CD4-positive, alpha-beta T cell treated with Interferon gamma for 1 hour (primary cell): Measurements from ENCODE around the gene NKD1.

Experiments
- DNase-seq: peaks from one replicate; pipeline ENCODE4 v3.0.0-alpha.2; 2020

NKD1 gene

DNA sequence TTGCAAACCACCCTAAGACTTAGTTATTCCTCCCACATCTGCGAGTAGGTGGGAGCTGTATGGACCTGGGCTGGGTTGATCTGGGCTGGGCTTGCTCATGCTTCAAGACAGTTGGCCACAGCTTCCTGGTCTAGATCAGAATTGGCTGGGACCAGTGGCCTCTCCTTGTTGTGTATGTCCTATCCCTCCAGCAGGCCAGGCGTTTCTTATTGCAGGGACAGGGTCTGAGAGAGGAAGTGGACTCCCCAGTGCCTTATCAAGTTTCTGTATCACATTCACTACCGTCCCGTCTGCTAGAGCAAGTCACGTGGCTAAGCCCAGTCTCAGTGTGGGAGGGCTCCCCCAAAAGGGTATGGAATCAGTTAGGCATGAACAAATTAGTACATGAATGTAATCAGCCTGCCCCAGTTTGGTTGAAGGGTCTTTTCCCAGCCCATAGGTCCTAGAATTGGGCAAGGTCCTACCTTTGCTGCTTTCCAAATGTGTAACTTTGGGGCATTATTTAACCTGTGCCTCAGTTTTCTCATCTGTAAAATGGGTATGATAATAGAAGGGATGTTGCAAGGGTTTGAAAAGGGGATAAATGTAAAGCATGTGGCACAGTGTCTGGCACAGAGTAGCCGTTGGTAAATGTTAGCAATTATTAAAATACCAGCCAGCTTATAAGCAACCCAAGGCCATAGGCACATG, 36.0 kb downstream of the NKD1 start:
- DNase-seq = no peak

DNA sequence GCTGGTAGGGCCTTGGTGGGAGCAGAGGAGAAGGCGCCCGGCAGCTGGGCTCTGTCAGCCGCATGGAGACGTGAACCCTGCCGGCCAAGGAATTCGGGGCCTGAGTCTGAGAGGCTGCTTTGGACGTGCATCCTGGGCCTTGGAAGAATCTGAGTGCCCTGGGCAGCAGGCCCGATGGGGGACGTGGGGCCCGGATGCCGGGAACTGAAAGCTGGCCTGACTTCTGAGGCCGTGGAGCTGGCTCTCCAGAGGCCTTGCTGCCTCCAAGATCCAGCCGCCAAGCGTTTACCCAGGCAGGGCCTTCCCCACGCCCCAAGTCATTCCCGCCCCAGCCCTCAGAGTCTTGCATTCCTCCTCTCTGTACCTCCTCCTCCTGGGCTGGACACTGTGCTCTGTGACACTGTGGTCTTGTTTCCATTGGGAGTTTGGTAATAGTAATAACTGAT, 37.2 kb downstream of the NKD1 start:
- no peak for DNase-seq

DNA sequence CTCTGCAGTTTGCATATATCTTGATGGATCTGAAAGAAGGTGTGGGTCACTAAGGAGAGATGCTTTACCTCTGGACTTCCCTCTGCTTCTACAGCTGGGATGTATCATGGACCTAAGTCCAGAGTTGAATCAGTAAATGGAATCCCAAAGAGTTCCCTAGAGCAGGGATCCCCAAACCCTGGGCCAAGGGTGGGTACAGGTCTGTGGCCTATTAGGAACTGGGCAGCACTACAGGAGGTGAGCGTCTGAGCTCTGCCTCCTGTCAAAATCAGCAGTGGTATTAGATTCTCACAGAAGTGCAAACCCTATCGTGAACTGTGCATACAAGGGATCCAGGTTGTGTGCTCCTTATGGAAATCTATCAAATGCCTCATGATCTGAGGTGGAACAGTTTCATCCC, 39.3 kb downstream of the NKD1 start:
- no peak for DNase-seq

DNA sequence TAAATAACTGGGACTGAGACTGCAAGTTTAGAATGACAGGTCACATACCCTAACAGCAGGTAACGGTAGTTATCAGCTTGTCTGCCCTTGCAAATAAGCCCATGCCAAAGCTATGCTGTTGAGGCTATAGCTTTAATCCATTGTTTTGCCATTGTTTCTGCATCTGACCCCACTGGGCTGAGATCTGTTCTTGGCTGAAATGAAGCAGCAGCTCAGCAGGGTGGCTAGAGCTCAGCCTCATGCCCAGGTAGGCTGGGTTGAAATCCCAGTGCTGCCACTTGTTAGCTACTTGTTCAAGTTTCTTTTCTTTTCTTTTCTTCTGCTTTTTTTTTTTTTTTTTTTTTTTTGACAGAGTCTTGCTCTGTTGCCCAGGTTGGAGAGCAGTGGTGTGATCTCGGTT, 40.1 kb downstream of the NKD1 start:
- DNase-seq = no peak

DNA sequence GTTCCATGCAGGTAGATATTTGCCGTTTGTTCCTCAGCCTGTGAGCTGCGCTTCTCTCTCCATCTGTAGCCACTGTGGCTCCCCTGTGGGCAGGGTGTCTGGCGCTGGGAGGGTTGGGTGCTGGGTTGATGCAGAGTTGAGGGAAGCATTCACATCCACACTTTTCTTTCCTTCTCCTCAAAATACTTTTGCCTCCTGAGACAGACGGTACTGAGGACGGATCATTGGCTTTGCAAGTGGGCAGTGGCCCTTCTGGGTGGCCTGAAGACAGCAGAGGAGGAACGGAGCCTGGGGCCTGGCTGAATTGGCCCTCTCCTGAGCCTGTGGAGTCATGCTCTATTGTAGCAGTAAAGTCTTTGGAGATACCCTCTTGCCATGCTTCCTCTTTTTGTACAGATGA, 43.0 kb downstream of the NKD1 start:
- DNase-seq = no peak

DNA sequence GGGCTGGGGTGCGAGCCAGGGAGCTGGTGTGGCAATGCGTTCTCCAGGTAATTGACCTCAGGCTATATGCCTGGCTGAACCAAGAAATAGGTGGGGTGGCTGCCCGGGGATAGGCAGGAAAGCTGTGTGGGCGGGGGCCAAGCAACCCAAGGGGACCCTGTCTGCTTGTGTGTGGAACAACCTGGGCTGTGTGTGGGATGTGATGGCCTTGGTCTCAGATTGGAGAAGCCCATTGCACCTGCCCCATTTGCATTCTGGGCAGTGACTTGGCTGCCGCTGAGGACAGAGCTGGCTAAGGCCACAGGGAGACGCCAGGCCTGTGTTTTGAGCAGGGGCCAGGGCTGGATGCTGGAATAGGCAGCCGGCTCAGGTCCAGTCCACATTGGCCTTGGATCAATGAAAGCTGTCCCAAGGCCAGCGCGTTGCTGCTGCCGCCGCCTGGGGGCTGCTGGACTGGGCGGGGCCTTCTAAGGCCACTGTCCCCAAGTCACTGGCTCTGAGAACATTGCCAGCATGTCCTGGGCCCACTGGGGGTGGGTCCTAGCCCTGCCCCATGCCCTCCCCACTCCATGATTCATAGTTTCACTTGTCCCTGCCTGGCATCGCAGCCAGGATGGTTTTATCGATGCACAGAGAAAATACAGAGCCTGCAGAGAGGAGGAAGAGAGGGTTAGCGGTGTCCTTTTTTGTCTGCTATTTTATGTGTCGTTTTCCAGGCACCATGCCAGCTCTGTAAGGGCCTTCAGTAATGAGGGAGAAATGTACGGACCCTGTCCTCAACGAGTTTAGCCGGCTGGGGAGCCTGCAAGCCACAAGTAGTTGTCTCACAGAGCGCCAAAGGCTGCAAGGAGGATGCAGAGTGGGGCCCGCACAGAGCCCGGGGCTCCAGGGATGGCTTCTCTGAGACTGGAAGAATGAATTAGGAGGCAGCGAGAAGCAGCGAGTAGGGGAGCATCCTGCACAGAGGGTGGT, 43.9 kb downstream of the NKD1 start:
- DNase-seq = no peak

DNA sequence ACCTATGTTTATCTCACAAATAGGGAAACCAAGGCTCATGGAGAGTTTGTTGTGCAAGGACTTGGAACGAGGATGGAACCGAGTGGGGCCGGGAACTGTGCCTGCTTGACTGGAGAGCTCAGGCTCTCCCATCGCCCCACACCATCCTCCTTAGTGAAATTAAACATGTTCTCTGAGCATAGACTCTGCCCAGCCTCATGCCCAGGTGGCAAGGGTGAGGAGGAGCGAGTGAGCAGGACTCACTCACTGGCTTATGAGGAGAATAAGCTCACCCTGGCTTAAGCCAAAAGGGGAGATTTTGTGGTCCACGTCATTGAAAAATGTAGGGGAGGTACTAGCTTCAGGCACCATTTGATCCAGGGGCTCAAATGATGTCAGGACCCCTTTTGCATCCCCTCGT, 44.8 kb downstream of the NKD1 start:
- no peak for DNase-seq

DNA sequence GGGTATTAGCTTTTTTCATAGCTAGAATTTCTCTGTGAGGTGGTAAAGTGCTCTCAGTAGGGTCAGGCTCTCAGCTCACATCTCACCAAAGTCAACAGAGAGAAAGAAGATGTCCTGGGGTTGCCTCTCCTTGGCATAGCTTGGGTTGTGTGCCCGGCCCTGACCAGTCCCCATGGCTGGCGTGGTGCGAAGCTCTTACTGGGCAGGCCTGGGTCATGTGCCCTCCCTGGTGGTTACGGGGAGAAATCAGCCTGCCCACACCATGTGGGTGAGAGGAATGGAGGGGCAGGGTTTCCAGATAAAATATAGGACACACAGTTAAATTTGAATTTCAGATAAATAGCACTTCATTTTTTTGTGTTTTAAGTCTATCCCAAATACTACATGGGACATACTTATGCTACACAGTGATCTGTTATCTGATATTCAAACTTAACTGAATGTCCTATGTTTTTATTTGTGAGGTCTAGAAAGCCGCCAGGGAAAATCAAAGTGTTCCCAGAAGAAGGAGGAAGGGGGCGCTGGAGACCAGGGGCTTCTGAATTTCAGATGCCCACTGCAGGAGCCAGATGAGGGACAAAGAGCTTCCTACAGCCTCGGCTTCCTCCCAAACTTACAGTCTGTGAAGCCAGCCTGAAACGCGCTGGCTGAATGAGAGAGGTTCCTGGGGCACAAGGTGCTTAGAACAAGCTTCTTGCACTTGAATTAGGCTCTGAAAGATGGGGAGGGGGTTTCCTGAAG, 45.4 kb downstream of the NKD1 start:
- DNase-seq = no peak

DNA sequence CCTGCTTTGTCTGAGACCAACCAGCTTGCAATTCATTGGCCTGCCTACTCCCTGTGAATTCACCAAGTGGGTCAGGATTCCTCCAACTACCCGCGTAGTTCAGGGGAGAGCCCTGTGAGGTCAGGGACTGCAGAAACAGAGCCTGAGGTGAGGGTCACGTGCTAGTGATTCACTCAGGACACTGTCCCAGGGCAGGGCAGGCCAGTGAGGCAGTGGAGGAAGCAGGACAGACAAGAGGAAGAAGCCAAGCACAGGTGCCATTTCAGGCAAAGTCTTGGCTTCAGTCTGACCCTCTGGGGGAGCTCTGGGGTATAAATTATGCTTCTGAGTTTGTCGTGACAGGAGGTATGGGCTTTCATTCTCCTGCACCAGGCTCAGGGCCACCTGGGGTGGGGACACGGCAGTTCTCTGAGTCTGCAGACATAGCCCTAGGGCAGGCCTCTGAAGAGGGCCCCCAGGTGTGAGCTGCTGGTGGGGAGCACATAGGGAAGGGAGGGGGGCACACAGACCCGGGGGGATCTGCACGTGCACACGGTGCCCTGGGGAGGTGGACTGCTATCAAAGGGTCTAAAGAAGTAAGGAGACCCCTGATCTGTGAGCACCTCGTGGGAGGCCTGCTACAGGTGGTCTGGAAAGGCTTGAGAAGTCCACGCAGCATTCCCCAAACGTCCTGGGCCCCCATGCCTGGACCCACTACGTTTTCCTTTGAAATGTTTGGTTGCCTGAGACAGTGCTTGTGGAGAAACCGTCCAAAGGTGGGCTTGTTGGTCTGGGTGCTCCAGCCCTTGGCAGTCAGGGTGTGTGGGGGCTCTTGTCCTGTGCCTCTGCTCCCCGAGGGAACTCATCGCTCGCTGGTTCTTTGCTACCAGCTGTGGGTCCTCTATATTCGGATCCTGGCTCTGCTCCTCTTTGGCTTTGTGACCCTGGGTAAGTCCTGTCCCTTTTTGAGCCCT, 46.4 kb downstream of the NKD1 start:
- no peak for DNase-seq

DNA sequence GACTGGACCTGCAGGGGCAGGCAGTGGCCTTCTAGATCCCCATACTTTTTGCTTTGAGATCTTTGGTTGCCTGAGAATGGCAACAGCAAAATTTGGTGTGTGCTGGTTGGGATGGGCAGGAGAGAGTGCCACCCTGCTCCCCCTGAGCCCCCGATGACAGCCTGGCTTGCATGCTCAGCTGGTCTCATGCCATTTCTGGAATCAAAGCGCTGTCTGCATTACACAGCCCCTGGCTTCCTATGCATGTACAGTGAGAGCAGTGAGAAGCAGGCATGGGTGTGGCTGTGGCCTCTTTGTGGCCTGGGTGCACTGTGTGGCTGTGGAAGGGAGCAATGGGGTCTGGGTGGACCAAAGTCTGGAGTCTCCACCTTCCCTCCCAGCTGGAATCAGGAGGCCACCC, 47.7 kb downstream of the NKD1 start:
- no peak for DNase-seq

DNA sequence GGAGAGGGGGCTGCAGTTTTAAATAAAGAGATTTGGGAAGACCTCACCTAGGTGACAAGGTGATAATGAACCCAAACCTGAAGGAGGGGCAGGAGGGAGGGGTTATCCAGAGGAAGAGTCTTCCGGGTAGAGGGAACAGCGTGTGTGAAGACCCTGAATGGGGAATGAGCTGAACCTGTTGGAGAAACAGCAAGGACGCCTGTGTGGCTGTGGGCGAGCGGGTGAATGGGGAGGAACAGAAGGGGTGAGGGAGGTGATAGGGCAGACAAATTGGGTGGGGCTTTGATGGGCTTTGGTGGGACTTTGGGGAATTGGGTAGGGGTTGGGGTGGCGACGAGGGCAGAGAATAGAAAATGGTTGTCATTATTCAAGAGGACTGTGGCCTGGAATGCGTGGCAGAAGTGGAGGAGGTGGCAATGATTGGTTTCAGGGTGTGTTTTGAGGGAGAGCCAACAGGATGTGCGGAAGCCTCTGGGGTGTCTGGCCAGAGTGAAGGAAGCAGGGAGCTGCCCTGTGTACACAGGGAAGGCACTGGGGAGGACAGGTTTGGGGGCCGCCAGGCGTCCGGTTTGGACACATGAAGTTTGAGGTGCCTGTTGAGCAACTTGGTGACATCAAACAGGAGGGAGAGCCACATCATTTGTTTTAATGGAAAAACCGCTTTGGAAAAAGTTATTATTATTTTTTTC, 48.7 kb downstream of the NKD1 start:
- no peak for DNase-seq

DNA sequence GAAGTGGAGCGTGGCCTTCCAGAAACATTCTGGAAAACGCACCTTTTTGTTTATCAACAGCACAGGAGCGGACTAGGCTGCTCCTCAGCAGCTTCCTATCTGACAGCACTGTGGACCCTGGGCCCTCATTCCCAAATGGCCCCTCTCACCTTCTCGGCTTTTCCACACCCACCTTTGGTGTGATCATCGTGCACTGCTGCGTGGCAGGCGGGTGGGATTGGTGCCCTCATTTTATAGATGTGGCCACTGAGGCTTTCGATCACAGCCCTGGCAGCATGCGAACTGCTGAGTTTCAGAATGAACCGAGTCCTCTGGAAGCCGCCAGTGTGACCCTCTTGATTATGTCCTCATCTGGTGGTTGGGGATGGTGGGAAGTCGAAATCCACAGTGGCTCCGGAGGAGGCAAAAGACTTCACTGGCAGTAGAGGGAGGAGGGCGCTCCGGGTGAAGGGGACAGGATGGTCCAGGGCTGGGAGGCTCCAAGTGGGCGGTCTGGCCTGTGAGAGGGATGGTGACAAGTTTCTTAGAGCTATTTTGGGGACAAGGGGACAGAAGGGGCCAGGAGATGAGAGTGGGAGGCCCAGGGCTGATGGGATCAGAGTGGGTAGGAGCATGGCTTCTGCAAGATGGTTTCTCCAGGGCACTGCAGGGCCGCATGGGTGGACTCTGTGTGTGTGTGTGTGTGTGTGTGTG, 49.5 kb downstream of the NKD1 start:
- no peak for DNase-seq

DNA sequence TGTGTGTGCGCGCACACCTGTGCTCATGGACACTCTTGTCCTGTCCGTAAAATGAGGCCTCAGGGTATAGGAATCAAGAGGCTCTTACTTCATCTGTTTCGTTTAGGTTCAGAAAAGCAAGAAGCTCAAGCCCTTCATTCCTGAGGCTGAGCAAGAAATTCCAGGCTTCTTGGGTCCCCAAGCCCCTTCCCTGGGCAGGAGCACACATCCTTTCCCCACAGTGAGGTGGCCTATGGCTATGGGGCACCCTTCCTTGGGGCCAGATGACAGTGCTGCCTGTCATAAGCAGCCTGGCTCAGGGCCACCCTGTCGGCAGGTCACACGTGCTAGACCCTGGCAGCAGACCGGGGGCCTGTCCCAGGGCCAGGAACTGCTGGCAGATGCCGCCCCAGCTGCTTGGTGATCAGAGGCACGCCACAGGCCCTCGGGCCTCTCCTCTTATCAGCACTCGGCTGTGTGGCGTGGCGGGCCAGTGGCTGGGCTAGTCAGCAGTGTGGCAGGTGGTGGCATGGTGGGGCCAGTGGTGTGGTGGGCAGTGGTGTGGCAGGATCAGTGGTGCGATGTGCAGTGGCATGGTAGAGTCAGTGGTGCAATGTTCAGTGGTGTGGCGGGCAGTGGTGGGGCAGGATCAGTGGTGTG, 50.2 kb downstream of the NKD1 start:
- no peak for DNase-seq

DNA sequence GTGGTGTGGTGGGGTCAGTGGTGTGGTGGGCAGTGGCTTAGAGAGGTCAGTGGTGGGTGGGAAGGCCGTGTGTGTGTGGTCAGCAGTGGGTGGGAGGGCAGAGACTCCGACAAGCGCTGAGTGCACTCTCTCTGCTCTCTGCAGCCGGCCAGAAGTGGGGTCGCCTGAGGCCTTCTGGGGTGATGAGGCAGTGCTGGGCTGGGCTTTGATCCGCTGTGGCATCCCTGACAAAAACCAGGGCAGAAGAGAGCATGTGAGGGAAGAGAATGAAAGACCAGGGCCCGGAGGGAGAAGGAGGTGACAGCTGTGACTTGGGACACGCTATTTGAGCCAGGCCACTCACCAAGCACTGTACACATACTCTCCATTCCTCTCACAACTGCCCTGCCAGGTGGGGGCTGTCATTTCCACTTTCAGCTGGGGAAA, 50.8 kb downstream of the NKD1 start:
- DNase-seq = no peak

DNA sequence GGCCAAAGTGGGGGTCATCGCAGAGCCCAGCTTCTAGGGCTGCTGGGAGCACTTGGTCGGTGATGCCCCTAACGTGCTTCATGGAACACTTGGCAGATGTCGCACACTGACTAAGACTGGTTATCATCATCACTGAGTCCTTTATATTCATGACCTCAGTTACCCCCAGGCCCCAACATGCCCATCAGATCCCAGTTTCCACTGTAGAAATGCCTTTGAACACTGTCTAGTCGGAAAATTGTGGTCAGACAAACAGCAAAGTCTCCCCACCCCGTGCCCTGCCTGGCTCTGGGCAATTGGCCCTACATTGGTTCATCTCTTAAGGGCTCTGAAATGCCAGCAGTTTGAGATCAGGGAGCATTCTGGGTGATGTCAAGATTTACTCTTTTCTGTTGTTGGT, 51.3 kb downstream of the NKD1 start:
- DNase-seq = no peak

DNA sequence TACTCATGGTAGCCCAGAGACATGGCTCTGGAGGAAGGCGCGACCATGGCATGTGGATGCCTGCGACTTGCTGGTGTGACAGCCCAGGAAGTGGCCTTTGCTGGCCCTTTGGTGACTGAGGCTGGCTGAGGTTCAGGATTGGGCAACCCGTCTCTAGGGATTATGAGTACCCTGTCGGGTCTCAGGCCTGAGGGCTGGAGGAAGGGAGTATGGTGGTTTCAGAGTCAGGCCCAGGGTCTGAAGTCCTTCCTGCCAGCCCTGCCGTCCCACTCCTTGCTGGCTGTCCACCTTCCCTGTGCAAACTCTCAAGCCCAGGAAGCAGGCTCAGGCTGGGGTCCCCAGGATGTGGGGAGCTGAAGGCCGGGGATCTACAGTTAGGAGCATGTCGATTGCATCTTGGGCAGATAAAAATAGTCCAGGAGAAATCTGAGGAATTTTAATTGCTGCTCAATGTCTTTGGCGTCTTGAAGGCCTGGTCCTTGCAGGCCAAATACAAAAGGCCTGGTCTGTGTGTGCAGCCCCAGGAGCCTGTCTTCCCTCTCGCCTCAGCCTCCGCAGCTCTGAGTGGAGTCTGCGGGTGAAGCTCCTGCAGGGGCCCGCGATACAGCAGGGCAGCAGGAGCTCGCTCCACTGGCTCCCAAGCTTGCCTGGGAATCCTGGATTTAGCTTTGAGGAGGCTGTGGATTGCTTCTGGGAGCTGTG, 52.5 kb downstream of the NKD1 start:
- DNase-seq = no peak

DNA sequence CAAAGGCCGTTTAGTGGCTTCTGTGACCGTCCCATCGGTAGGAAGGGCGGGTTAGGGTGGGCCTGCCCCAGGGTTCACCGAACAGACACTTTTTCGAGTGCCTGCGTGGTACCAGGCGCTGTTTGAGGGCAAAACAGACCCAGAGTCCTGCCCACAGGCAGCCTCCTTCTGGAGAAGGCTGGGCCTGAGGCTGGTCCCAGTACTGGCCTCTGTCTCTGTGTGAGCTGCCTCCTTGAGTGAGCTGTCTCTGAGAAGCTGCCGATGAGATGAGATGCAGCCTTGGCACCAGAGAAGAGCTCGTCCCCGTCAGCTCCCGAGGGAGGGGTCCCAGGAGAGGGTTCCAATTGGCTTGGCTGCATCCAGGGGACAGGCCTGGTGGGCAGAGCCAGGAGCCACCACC, 53.1 kb downstream of the NKD1 start:
- no peak for DNase-seq

DNA sequence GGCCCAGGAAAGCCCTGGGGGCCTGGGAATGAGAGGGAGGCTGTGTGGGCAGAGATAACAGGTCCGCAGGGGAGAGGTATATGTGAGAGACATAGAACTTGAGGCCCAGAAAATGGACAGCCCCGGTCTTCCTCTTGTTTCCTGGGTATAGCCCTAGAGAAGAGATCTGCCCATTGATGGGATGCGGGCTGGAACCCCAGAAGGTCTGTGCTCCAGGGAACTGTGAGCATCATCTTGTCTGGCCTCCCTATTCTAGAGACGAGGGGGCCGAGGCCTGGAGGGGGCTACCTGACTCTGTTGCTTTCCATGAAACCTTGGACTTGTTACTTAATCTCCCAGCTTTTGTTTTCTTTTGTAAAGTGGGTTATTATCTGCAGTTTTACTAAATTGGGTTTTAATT, 53.9 kb downstream of the NKD1 start:
- DNase-seq = no peak

DNA sequence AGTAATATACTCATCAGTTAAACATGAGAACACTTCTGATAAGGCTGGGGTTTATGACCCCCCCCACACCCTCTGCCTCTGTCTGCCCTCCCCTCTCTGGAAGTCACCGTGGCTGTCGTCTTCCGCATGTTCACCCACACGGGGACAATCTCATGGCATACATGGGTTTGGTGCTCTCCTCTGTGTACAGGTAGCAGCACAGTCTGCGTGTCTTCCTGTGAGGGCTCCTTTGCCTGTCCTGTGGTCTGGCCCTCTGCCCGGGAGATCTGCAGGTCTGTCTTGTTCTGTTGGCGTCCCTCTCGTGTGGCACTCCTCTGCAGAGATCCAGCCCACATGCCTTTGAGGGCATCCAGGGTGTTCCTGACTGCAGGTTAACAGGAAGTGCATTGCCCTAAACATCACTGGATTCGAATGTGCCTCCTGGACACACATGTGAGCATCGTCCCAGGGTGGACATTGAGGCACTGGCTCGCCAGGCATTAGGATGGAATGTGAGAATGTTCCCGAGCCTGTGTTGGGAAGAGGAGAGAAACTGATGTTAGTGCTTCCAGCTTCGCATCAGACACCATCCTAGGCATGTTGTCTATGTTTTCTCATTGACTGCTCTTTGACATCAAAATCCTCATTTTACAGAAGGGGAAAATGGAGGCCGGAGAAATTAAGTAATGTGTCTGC, 54.5 kb downstream of the NKD1 start:
- peak; percentile 43 for DNase-seq
